PC-3 (cell line): ENCODE data around the gene DDO.

Experiments used
- EZH2 ChIP-seq: fragments of 300-600 bp; sonication (generic); IDR thresholded peaks from one replicate; pipeline ENCODE4 v1.6.1; 2017; ENCODE audit warnings: antibody characterized with exemption, mild to moderate bottlenecking, low read length; ENCODE audit not compliant: unreplicated experiment
- TF ChIP-seq, protein P1 (sequence below): fragments of 300-600 bp; sonication (generic); conservative IDR thresholded peaks from 2 replicates; pipeline ENCODE4 v1.5.1; 2017; ENCODE audit warnings: antibody characterized with exemption, low read depth, mild to moderate bottlenecking, low read length

DNA sequence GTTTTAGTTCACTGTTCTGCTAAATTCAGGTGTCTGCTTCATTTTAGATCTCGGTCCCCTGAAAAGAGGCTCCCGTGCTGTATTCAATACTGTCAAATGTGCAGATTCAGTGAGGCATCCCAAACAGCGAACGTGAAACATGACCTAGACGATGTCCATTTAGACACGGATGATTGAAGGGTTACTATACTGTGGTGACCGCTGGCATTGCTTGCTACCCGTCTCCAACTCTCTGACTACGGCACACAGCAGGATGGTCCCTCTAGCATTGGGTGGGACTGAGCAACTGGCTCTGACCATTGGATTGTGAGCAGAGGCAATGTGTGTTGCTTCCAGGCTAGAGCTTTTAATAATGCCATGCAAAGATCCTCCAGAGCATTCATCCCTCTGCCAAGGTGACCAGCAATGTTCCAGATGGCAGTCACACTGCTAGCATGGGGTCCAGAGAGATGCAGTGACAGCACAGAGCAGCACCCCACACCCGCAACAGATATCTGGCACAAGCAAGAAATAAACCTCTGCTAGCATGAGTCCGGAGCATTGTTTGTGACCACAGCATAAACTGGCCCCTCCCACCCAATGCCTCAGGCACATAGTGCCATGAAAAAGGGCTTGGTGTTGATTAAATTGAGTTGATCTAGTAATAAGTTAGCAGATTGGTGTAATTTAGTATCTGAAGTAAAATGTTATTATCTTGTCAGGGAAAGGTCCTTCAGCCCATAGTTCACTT is 66.2 kb downstream of the DDO start:
- TF ChIP-seq, protein P1, sequence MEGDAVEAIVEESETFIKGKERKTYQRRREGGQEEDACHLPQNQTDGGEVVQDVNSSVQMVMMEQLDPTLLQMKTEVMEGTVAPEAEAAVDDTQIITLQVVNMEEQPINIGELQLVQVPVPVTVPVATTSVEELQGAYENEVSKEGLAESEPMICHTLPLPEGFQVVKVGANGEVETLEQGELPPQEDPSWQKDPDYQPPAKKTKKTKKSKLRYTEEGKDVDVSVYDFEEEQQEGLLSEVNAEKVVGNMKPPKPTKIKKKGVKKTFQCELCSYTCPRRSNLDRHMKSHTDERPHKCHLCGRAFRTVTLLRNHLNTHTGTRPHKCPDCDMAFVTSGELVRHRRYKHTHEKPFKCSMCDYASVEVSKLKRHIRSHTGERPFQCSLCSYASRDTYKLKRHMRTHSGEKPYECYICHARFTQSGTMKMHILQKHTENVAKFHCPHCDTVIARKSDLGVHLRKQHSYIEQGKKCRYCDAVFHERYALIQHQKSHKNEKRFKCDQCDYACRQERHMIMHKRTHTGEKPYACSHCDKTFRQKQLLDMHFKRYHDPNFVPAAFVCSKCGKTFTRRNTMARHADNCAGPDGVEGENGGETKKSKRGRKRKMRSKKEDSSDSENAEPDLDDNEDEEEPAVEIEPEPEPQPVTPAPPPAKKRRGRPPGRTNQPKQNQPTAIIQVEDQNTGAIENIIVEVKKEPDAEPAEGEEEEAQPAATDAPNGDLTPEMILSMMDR, result no peak
- no peak for TF ChIP-seq EZH2
